Measurements from ENCODE around the gene STKLD1. TPM values are rescaled to one million over a fixed set of nuclear protein-coding genes. Genes with fewer than 3 reads are reported as not detected.

The STKLD1 gene
- total RNA-seq, 1 experiment from 2014 or later: 4.1 TPM

DNA sequence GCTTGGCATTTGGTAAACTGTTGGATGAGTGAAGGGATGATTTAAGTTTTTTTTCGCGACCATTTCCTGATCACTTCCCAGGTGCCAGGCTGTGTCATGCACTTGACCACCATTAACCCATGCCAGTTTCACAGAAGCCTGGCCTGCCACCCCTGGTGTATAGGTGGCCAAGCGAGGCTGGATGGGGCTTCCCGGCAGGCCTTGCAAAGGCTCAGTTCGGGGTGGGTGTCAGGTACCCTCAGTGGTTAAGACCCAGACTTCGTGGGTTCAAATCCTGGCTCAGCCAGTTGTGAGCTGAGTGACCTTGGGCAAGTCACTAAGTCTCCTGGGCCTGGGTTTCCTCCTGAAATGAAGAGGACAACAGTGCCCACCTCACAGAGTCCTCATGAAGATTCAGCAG lies 30.6 kb upstream of the STKLD1 start:
- Histone ChIP-seq H3K9me3 (ENCODE audit: low read length) (no peaks in the 10 kb centered on the region), H2AFZ (ENCODE audit: low read length) (no peak overlapping the region), H3K27ac (ENCODE audit: low read length) (no peak overlapping the region), H3K9me2 (replicated peaks; ENCODE audit: low read length) (no peaks in the 10 kb centered on the region), H4K20me1 (ENCODE audit: low read length) (peaks cover 19% of the 10 kb centered on the region), H3K4me1 (ENCODE audit: insufficient read depth, low read length) (peaks cover 13% of the 10 kb centered on the region), H3K4me3 (ENCODE audit: low read length) (no peak overlapping the region), H3F3A (ENCODE audit: low read length, unreplicated experiment) (peaks cover 3% of the 10 kb centered on the region), H3K36me3 (ENCODE audit: low read depth, low read length) (peaks cover 22% of the 10 kb centered on the region), H3K79me2 (ENCODE audit: low read length) (peaks cover 48% of the 10 kb centered on the region), H3K9ac (ENCODE audit: low read length) (no peak overlapping the region), H3K4me2 (ENCODE audit: low read length) (no peak overlapping the region), H3K27me3 (ENCODE audit: low read length) (no peaks in the 10 kb centered on the region)
- POLR2A ChIA-PET (ENCODE audit: unreplicated experiment): no interaction called here
- BruUV-seq (replicated peaks): no TSS peak
- intact Hi-C loops (cut with micrococcal nuclease): no loop called here
- DNase-seq (no peak), ATAC-seq (no peak)
- no peak for TF ChIP-seq EZH2 (IDR thresholded peaks at IDR 0.05; ENCODE audit: low read length, unreplicated experiment)
- TF ChIP-seq, protein P1, sequence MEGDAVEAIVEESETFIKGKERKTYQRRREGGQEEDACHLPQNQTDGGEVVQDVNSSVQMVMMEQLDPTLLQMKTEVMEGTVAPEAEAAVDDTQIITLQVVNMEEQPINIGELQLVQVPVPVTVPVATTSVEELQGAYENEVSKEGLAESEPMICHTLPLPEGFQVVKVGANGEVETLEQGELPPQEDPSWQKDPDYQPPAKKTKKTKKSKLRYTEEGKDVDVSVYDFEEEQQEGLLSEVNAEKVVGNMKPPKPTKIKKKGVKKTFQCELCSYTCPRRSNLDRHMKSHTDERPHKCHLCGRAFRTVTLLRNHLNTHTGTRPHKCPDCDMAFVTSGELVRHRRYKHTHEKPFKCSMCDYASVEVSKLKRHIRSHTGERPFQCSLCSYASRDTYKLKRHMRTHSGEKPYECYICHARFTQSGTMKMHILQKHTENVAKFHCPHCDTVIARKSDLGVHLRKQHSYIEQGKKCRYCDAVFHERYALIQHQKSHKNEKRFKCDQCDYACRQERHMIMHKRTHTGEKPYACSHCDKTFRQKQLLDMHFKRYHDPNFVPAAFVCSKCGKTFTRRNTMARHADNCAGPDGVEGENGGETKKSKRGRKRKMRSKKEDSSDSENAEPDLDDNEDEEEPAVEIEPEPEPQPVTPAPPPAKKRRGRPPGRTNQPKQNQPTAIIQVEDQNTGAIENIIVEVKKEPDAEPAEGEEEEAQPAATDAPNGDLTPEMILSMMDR (conservative IDR thresholded peaks at IDR 0.05; ENCODE audit: low read depth, low read length): no peak
- no peak for TF ChIP-seq EZH2phosphoT487 (IDR thresholded peaks at IDR 0.05; ENCODE audit: borderline replicate concordance, low read length)
- CTCF ChIA-PET: no interaction called here

DNA sequence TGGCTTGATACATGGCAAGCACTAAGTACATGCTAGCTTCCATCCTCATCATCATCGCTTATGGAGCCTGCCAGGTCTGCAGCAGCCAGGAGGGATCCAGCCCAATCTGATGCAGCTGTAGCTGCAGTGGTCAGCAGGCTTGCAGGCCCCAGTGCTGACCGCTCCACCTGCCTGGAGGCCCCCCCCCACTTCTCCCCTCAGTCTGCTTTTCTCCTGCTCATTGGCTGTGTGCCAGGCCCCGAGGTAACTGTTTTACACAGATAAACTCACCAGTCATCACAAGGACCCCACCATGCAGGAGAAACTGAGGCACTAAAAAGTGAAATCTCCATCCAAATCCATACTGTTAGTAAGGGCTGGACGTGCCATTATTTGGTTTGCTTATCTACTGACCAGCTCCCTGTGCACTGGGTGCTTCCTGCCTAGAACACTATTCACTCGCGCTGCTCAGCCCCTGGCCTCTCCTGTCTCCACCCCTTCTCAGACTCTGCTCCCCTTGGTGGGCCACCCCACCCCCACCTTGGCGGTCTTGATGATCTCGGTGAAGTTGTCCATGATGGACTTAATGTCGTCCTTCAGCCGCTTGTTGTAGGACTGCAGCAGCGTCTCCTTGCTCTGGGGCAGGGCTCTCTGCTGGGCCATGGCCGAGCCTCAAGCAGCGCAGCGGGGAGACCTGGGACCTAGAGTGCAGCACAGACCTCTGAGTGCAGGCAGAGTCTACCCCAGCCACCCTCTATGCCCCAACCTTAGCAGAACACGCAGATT lies 30.0 kb upstream of the STKLD1 start:
- H3K79me2 ChIP-seq (ENCODE audit: low read length): peaks cover 48% of the 10 kb centered on the region
- peak overlapping the region; percentile 57; the same call in 1 of the 2 replicates for H2AFZ ChIP-seq (ENCODE audit: low read length)
- no peak overlapping the region for H3K27ac ChIP-seq (ENCODE audit: low read length)

More for the DNA sequence above, 30.0 kb upstream of the STKLD1 start:
- no peak for DNase-seq
- intact Hi-C loops (cut with micrococcal nuclease): no loop called here
- peak overlapping the region; percentile 85 for H3K4me3 ChIP-seq (ENCODE audit: low read length)
- TF ChIP-seq, protein P1 (conservative IDR thresholded peaks at IDR 0.05; ENCODE audit: low read depth, low read length): no peak
- TF ChIP-seq EZH2 (IDR thresholded peaks at IDR 0.05; ENCODE audit: low read length, unreplicated experiment) (no peak), EZH2phosphoT487 (IDR thresholded peaks at IDR 0.05; ENCODE audit: borderline replicate concordance, low read length) (no peak)
- peaks cover 28% of the 10 kb centered on the region for H3K36me3 ChIP-seq (ENCODE audit: low read depth, low read length)
- peak overlapping the region; percentile 100; the same call in 1 of the 2 replicates for H3K9ac ChIP-seq (ENCODE audit: low read length)
- no peak for ATAC-seq
- no peaks in the 10 kb centered on the region for H3K9me2 ChIP-seq (replicated peaks; ENCODE audit: low read length)
- ChIA-PET POLR2A (ENCODE audit: unreplicated experiment) (interaction anchor here (0.7 kb wide), 1 partner anchor 10 kb away, joined by 4 read pairs; the partner anchor contains the start of gene SURF1), CTCF (no interaction called here)
- H3K9me3 ChIP-seq (ENCODE audit: low read length): no peaks in the 10 kb centered on the region
- H3K27me3 ChIP-seq (ENCODE audit: low read length): no peaks in the 10 kb centered on the region
- peaks cover 13% of the 10 kb centered on the region for H3K4me1 ChIP-seq (ENCODE audit: insufficient read depth, low read length)
- H4K20me1 ChIP-seq (ENCODE audit: low read length): peaks cover 19% of the 10 kb centered on the region
- H3K4me2 ChIP-seq (ENCODE audit: low read length): peak overlapping the region; percentile 88
- BruUV-seq (replicated peaks): no TSS peak
- peaks cover 6% of the 10 kb centered on the region for H3F3A ChIP-seq (ENCODE audit: low read length, unreplicated experiment)
